ENCODE results near the gene LIPI.

DNA sequence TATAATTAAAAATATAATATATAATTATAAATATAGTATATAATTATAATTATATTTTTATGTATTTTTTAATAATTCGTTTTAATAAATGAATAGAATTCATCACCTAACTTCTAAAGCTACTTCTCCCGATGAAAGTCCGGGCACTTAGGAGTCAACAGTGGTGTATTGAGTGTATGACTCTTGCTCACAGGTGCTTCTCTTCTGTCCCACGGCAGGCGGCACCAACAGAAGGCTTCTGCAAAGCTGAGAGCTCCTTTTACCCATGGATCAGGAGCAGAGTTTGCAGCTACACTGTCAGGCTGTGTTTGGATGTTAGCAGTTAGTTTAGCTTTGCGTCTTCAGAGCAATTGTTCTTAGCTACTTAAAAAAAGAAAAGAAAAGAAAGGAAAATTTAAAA is 122.4 kb downstream of the LIPI start:
- TF ChIP-seq POLR2AphosphoS5 (IDR thresholded peaks at IDR 0.05), result no peak
- TF ChIP-seq, protein P1, sequence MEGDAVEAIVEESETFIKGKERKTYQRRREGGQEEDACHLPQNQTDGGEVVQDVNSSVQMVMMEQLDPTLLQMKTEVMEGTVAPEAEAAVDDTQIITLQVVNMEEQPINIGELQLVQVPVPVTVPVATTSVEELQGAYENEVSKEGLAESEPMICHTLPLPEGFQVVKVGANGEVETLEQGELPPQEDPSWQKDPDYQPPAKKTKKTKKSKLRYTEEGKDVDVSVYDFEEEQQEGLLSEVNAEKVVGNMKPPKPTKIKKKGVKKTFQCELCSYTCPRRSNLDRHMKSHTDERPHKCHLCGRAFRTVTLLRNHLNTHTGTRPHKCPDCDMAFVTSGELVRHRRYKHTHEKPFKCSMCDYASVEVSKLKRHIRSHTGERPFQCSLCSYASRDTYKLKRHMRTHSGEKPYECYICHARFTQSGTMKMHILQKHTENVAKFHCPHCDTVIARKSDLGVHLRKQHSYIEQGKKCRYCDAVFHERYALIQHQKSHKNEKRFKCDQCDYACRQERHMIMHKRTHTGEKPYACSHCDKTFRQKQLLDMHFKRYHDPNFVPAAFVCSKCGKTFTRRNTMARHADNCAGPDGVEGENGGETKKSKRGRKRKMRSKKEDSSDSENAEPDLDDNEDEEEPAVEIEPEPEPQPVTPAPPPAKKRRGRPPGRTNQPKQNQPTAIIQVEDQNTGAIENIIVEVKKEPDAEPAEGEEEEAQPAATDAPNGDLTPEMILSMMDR (IDR thresholded peaks at IDR 0.05), result no peak
- TF ChIP-seq EP300 (IDR thresholded peaks at IDR 0.05), result no peak

Measured in esophagus muscularis mucosa (tissue), 4 donors.